Gastroesophageal sphincter (tissue), 4 donors: Measurements from ENCODE around the gene BTF3L4. TPM values are rescaled to one million over a fixed set of nuclear protein-coding genes. Genes with fewer than 3 reads are reported as not detected.
"Not testable (repeated sequence)": the region's sequence is repeated elsewhere in the genome, so short reads cannot be mapped to it uniquely, and the experiment has no call there.

ENCODE experiments used
- ATAC-seq: fragments of 150-250 bp; one replicate; pipeline ENCODE4 v1.9.1; 2016; ENCODE audit warnings: mild to moderate bottlenecking, moderate library complexity
- H3K27ac ChIP-seq, 4 donors: fragments of 200-600 bp; sonication (generic) in 3 of 4; 1 replicate in 3 of 4; 2 replicates in 1 of 4; pipeline ENCODE4 v1.5.1; 2016 to 2019
- H3K27me3 ChIP-seq: fragments of 200-600 bp; sonication (generic); one replicate; pipeline ENCODE4 v1.5.1; 2019
- H3K36me3 ChIP-seq, 2 donors: fragments of 200-600 bp; sonication (generic); one replicate each; pipeline ENCODE4 v1.5.1; 2019; ENCODE audit warnings: control low read depth in 1 of 2
- H3K4me1 ChIP-seq, 3 donors: fragments of 200-600 bp; sonication (generic); 1 replicate in 2 of 3; 2 replicates in 1 of 3; pipeline ENCODE4 v1.5.1; 2016 to 2019; ENCODE audit warnings: control low read depth in 2 of 3
- H3K4me3 ChIP-seq, 2 donors: fragments of 200-600 bp; sonication (generic); one replicate each; pipeline ENCODE4 v1.5.1; 2019; ENCODE audit warnings: mild to moderate bottlenecking in 1 of 2, moderate library complexity in 1 of 2
- H3K9me3 ChIP-seq, 3 donors: fragments of 200-600 bp; sonication (generic); one replicate each; pipeline ENCODE4 v1.5.1; 2017 to 2019; ENCODE audit warnings: control low read depth in 2 of 3
- CTCF ChIP-seq, 4 experiments: fragments of 200-600 bp in 2 of 4; fragments of 450-650 bp in 2 of 4; sonication (generic) in 1 of 4; IDR thresholded peaks; one replicate each; pipeline ENCODE4 v1.5.1; 2017 to 2019; ENCODE audit warnings: antibody characterized with exemption in 4 of 4, mild to moderate bottlenecking in 2 of 4, moderate library complexity in 2 of 4
- EP300 ChIP-seq: sonication (generic); formaldehyde crosslinking; IDR thresholded peaks from one replicate; pipeline ENCODE4 v1.6.1; 2017; ENCODE audit warnings: antibody characterized with exemption, mild to moderate bottlenecking
- POLR2A ChIP-seq, 2 donors: fragments of 450-650 bp; IDR thresholded peaks; one replicate each; pipeline ENCODE4 v1.6.1; 2017; ENCODE audit warnings: antibody characterized with exemption in 2 of 2, mild to moderate bottlenecking in 2 of 2, moderate library complexity in 1 of 2
- POLR2AphosphoS5 ChIP-seq: sonication (generic); formaldehyde crosslinking; IDR thresholded peaks from one replicate; pipeline ENCODE4 v1.6.1; 2017; ENCODE audit warnings: antibody characterized with exemption
- WGBS, 2 donors: methylation state at CpG; one replicate each; pipeline ENCODE4 v1.1.5; 2018; ENCODE audit warnings: low coverage in 1 of 2; 5-methylcytosine and 5-hydroxymethylcytosine counted together
- total RNA-seq, 4 donors: library from RNA; depleted of rRNA; stranded (reverse); fragments of >200 nt; gene quantifications; one replicate each; pipeline ENCODE4 v1.1.0, GENCODE V29; 2016

The BTF3L4 gene
- total RNA-seq, 4 donors from 2014 or later = 31.4 to 64.5 (median 42.0) TPM

GRCh38 chr1:52041551-52042185 is 14.4 kb upstream of the BTF3L4 start:
- TF ChIP-seq POLR2AphosphoS5 (no peak), POLR2A (IDR thresholded peaks at IDR 0.05) (no peak), EP300 (no peak), CTCF (IDR thresholded peaks at IDR 0.05) (no peak)
- WGBS, 2 donors = 86 to 95% methylated on average over 4 of the region's 4 CpGs
- peaks cover 0 to 50% of the 10 kb centered on the region in 2 donors for H3K36me3 ChIP-seq
- H3K9me3 ChIP-seq = no peaks in the 10 kb centered on the region
- H3K27ac ChIP-seq = no peak overlapping the region
- H3K27me3 ChIP-seq = no peaks in the 10 kb centered on the region
- no peaks in the 10 kb centered on the region for H3K4me1 ChIP-seq
- ATAC-seq = no peak
- H3K4me3 ChIP-seq = no peak overlapping the region

- H3K4me1 ChIP-seq = no peaks in the 10 kb centered on the region
- no peak overlapping the region for H3K4me3 ChIP-seq
- no peaks in the 10 kb centered on the region for H3K9me3 ChIP-seq
- ATAC-seq = no peak
- WGBS, 2 donors = 90 to 94% methylated on average over 2 of the region's 2 CpGs
- H3K27me3 ChIP-seq = no peaks in the 10 kb centered on the region
- no peak overlapping the region for H3K27ac ChIP-seq
- TF ChIP-seq CTCF (IDR thresholded peaks at IDR 0.05) = no peak
- no peak for TF ChIP-seq POLR2A (IDR thresholded peaks at IDR 0.05)
- H3K36me3 ChIP-seq = peaks cover 0 to 25% of the 10 kb centered on the region in 2 donors
Measured at GRCh38 chr1:52045236-52045635, 10.9 kb upstream of the BTF3L4 start.

- not testable (repeated sequence) for H3K4me3 ChIP-seq, H3K9me3 ChIP-seq, ATAC-seq, H3K27ac ChIP-seq, H3K4me1 ChIP-seq, H3K27me3 ChIP-seq
- peaks cover 0 to 22% of the 10 kb centered on the region in 2 donors for H3K36me3 ChIP-seq
- WGBS, 2 donors = 94 to 100% methylated on average over 3 to 4 of the region's 4 CpGs
Measured at GRCh38 chr1:52045666-52046195, 10.4 kb upstream of the BTF3L4 start.

- WGBS, 2 donors = 100% methylated on average over 2 to 4 of the region's 4 CpGs
- peaks cover 0 to 31% of the 10 kb centered on the region in 2 donors for H3K36me3 ChIP-seq
- not testable (repeated sequence) for H3K4me3 ChIP-seq, H3K9me3 ChIP-seq, H3K27me3 ChIP-seq, H3K27ac ChIP-seq, ATAC-seq
- H3K4me1 ChIP-seq = peaks cover 0 to 14% (median 1%) of the 10 kb centered on the region in 3 donors
Measured at GRCh38 chr1:52049337-52049736, 6.8 kb upstream of the BTF3L4 start.

GRCh38 chr1:52053862-52054261 is 2.2 kb upstream of the BTF3L4 start:
- no peaks in the 10 kb centered on the region for H3K27me3 ChIP-seq
- H3K9me3 ChIP-seq = no peaks in the 10 kb centered on the region
- WGBS, 2 donors = no CpG with 5 or more reads among the region's 1 CpG
- peaks cover 0 to 22% of the 10 kb centered on the region in 2 donors for H3K36me3 ChIP-seq
- peaks cover 4 to 44% (median 4%) of the 10 kb centered on the region in 3 donors for H3K4me1 ChIP-seq
- peak overlapping the region in 1 of 2 donors; percentile 79 for H3K4me3 ChIP-seq
- H3K27ac ChIP-seq = no peak overlapping the region
- no peak for ATAC-seq
- TF ChIP-seq POLR2AphosphoS5 = no peak
- no peak for TF ChIP-seq POLR2A (IDR thresholded peaks at IDR 0.05)
- no peak for TF ChIP-seq EP300
- TF ChIP-seq CTCF (IDR thresholded peaks at IDR 0.05) = no peak

GRCh38 chr1:52054496-52055065 is 1.5 kb upstream of the BTF3L4 start:
- Histone ChIP-seq H3K27me3 (no peaks in the 10 kb centered on the region), H3K4me3 (peak overlapping the region; percentile 79 to 87), H3K27ac (peak overlapping the region; percentile 87 to 96 (median 91)), H3K36me3 (peaks cover 0 to 22% of the 10 kb centered on the region in 2 donors), H3K4me1 (peaks cover 7 to 51% (median 7%) of the 10 kb centered on the region in 3 donors), H3K9me3 (no peaks in the 10 kb centered on the region)
- 0 to 2% methylated on average over 9 to 10 of the region's 13 CpGs for WGBS, 2 donors
- ATAC-seq = no peak
- no peak for TF ChIP-seq EP300
- no peak for TF ChIP-seq POLR2A (IDR thresholded peaks at IDR 0.05)
- no peak for TF ChIP-seq POLR2AphosphoS5
- TF ChIP-seq CTCF (IDR thresholded peaks at IDR 0.05) = no peak
